ENCODE data around the gene GSE1.

The GSE1 gene

DNA sequence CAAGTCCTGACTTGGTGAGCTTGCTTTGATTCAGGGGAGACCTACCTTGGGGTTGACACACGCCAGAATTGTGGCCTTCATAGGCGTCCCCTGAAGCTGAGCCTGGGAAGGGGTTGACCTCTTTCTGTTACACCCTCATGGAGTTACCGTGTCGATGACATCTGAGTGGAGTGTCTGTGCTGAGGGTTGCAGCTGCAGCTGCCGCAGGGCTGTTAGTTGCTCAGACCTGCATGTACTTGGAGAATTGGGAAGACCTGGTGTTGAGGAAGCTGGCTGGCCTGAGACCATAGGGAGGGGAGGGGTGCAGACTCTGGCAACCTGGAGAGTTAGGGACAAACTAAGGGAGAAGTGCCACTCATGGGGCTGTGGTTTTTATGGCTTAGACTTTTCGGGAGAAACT is 9.6 kb downstream of the GSE1 start:
- TF ChIP-seq, protein P1, sequence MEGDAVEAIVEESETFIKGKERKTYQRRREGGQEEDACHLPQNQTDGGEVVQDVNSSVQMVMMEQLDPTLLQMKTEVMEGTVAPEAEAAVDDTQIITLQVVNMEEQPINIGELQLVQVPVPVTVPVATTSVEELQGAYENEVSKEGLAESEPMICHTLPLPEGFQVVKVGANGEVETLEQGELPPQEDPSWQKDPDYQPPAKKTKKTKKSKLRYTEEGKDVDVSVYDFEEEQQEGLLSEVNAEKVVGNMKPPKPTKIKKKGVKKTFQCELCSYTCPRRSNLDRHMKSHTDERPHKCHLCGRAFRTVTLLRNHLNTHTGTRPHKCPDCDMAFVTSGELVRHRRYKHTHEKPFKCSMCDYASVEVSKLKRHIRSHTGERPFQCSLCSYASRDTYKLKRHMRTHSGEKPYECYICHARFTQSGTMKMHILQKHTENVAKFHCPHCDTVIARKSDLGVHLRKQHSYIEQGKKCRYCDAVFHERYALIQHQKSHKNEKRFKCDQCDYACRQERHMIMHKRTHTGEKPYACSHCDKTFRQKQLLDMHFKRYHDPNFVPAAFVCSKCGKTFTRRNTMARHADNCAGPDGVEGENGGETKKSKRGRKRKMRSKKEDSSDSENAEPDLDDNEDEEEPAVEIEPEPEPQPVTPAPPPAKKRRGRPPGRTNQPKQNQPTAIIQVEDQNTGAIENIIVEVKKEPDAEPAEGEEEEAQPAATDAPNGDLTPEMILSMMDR (IDR thresholded peaks at IDR 0.05) = no peak

DNA sequence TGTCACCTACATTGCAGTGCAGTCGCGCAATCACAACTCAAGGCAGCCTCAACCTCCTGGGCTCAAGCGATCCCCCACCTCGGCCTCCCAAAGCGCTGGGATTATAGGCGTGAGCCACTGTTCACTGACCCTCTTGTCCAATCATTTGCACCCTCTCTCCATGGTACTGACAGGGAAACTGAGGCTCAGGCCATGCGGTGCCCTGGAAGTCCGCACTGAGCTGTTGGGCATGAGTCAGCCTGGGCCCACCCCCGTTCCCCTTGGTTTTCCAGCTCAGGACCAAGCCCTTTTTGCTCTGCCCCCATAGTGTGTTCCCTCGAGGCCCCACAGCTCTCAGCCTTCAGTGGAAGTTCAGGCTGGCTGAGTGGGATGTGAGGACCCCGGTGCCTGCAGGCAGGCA is 10.1 kb downstream of the GSE1 start:
- TF ChIP-seq, protein P1 (IDR thresholded peaks at IDR 0.05) = no peak

DNA sequence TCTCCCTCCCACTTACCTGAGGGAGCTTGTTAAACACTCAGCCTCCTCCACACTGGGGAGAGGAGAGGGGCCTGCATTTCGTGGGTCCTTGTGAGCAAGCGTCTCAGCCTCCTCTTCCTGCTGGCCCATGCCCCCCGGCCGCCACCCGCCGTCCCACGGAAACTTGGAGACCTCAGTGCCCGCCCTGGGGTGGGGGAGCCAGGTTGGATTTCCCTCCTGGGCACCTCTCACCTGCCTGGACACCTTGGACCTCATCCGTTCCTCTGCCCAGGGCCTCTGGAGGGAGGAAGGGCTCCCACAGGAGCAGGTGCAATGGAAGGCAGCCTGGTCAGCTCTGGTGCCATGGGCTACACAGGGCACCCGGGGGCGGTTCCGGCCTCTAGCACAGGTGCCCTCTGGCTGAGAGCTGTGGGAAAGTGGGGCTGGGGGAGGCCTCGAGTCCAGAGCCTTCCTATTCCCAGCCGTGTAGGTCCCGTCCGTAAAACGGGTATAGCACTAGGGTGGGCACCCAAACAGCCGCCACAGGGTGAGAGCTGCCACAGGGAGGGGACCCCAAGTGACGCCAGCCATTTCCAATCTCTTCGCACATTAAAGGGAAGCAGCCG is 11.0 kb downstream of the GSE1 start:
- TF ChIP-seq, protein P1 (IDR thresholded peaks at IDR 0.05) = no peak

DNA sequence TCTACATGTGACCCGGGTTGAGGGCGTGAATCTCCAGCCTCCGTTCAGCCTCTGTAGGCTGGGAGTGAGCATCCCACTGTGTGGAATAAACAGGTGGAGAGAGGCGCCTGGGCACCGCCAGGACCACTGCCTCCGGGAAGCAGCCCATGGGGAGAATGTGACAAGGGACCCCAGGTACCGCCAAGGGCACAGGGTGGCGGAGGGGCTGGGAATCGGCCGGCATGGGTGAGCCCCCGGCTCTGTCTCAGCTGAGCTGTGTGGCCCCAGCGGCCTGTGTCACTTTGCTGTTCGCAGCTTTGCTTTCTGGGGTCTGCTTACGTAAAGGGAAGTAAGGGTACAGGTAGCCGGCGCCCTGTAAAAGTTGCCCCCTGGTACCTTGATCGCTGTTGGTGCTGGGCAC is 11.5 kb downstream of the GSE1 start:
- TF ChIP-seq, protein P1 (IDR thresholded peaks at IDR 0.05) = no peak

DNA sequence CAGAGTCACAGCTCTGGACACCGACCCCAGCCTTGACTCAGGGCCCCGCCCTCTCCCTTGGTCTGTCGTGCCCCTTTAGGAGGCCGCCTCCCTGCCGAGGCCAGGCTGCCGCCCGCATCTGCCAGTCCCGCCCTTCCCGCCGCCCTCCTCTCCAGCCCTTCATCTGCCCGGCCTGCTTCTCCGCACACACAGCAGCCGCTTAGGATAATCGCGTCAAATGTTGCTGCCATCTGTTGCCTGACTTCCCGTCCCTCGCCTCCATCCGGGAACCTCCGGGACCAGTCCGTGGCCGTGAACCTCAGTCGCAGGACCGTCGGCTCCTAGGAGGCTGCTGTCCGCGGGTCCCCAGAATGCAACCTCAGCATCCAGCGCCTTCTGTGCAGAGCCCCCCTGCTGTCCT is 11.9 kb downstream of the GSE1 start:
- TF ChIP-seq, protein P1 (IDR thresholded peaks at IDR 0.05) = no peak

DNA sequence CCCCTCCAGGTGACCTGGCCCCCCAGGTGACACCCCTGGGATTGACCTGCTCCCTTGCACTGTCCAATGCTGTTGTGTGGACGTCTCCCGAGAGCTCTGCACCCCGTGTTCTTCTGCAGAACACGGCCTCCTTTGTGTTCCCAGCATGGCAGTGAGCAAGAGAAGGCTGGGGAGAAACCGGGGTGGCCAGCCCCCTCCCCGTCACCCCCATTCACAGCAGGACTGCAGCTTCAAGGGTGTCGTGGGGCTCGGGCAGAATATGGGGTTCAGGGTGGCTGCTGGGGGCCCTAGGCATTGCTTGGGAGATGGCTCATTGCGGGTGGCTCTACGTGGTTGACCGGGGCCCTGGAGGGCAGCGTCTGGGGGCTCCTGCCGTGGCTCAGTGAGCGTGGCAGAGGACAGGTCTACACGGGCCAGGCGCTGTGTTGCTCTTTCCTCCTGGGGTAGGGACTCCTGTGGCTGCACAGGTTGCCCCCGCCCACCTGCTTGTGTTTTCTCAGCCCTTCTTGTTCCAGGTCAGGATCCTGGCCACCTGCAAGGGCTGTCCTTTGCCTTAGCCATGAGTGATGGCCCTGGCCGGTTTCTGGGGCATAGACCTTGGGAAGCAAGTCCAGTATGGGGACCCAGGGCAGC is 12.5 kb downstream of the GSE1 start:
- TF ChIP-seq, protein P1 (IDR thresholded peaks at IDR 0.05) = no peak

DNA sequence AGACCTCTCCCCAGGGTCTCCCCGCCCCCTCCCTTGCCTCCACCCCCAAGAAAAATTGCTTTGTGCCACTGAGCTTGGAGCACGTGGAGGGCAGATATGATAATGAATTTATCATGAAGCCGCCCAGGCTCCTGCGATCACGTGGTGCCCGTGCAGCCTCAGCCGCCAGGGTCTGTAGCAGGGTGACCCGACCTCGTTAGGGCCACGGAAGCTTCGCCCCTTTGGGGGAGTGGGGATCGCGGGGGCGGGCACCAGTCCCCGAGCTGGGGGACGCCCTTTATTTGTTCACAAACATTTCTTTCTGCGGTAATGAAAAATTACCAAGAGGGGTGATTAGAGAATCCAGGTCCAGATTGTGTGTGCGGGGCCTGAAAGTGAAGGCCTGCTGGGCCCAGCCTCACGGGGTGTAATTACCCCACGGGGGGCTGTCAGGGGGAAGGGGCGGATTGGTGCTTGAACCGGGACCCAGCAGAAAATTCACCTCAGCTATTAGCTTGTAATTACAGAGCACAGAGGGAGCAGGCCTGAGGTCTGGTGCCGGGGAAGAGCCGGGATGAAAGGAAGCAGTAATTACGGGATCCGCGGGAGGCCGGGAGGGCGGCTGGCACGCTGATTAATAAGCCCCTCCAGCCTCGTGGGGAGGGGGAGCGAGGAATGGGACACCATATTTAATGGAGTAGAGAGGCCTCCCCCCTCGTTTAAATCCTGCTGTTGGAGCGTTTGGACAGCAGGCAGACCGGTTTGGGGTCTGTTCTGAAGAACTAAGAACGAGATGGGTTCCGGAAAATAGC is 13.3 kb downstream of the GSE1 start:
- TF ChIP-seq, protein P1 (IDR thresholded peaks at IDR 0.05) = no peak
